Keratinocyte (primary cell): ENCODE results near the gene OGDH. TPM values are rescaled to one million over a fixed set of nuclear protein-coding genes. Genes with fewer than 3 reads are reported as not detected.

ENCODE experiments used
- DNase-seq: peaks from one replicate; pipeline ENCODE4 v3.0.0-alpha.2; 2011; ENCODE audit warnings: low read depth, missing footprints, low spot score
- FAIRE-seq: peaks from 2 replicates; lab custom pipeline; 2011; peaks lifted over from hg19 to GRCh38; lab: Jason Lieb, UNC
- H2AFZ ChIP-seq: 2 replicates; pipeline ENCODE4 v1.6.0; 2012; ENCODE audit warnings: low read length, control low read depth, inconsistent platforms; ENCODE audit not compliant: control insufficient read depth
- H3K27ac ChIP-seq: 2 replicates; pipeline ENCODE4 v1.5.1; 2011; ENCODE audit warnings: low read length; ENCODE audit not compliant: control insufficient read depth, insufficient read depth
- H3K27me3 ChIP-seq: 3 replicates; pipeline ENCODE4 v1.6.0; 2011; ENCODE audit warnings: low read length; ENCODE audit not compliant: control insufficient read depth, insufficient read depth; ENCODE audit errors: extremely low read depth
- H3K36me3 ChIP-seq, 2 experiments: 2 replicates in 1 of 2; 3 replicates in 1 of 2; pipeline ENCODE4 v1.5.1; 2011; ENCODE audit warnings: low read length in 2 of 2, mild to moderate bottlenecking in 1 of 2; ENCODE audit not compliant: control insufficient read depth in 2 of 2, insufficient read depth in 2 of 2; ENCODE audit errors: extremely low read depth in 1 of 2
- H3K4me1 ChIP-seq: 3 replicates; pipeline ENCODE4 v1.5.1; 2011; ENCODE audit warnings: low read length; ENCODE audit not compliant: control insufficient read depth, insufficient read depth; ENCODE audit errors: extremely low read depth
- H3K4me2 ChIP-seq: 3 replicates; pipeline ENCODE4 v1.6.0; 2011; ENCODE audit warnings: low read depth, low read length; ENCODE audit not compliant: control insufficient read depth, insufficient read depth; ENCODE audit errors: extremely low read depth
- H3K4me3 ChIP-seq, 3 experiments: fragments of 200-600 bp in 1 of 3; sonication (generic) in 1 of 3; 2 replicates in 2 of 3; 3 replicates in 1 of 3; pipeline ENCODE4 v1.5.1; 2011 to 2016; ENCODE audit warnings: low read length in 3 of 3, mild to moderate bottlenecking in 3 of 3, control low read depth in 2 of 3, inconsistent platforms in 1 of 3, low read depth in 1 of 3, mixed read lengths in 1 of 3, mixed run types in 1 of 3, moderate library complexity in 1 of 3; ENCODE audit not compliant: control insufficient read depth in 2 of 3, insufficient read depth in 2 of 3; ENCODE audit errors: extremely low read depth in 1 of 3
- H3K79me2 ChIP-seq: 2 replicates; pipeline ENCODE4 v1.6.0; 2012; ENCODE audit warnings: low read length; ENCODE audit not compliant: control insufficient read depth, insufficient read depth
- H3K9ac ChIP-seq: 3 replicates; pipeline ENCODE4 v1.6.0; 2011; ENCODE audit warnings: low read length; ENCODE audit not compliant: control insufficient read depth, insufficient read depth; ENCODE audit errors: extremely low read depth
- H3K9me1 ChIP-seq: 3 replicates; pipeline ENCODE4 v1.6.0; 2011; ENCODE audit warnings: low read length; ENCODE audit not compliant: control insufficient read depth, insufficient read depth; ENCODE audit errors: extremely low read depth
- H3K9me3 ChIP-seq: 2 replicates; pipeline ENCODE4 v1.5.1; 2012; ENCODE audit warnings: low read depth, low read length; ENCODE audit not compliant: control insufficient read depth
- H4K20me1 ChIP-seq: 3 replicates; pipeline ENCODE4 v1.6.0; 2011; ENCODE audit warnings: low read length; ENCODE audit not compliant: control insufficient read depth, insufficient read depth; ENCODE audit errors: extremely low read depth
- EZH2 ChIP-seq: IDR thresholded peaks from one replicate; pipeline ENCODE4 v1.6.1; 2012; ENCODE audit warnings: inconsistent platforms, mild to moderate bottlenecking, low read length, moderate library complexity
- dilution Hi-C: fragments of 300-500 bp; cut with MboI; formaldehyde crosslinking; loops from one replicate; pipeline ENCODE4 v1.7.0; 2020; ENCODE audit warnings: low sequenced_read_pairs; ENCODE audit not compliant: extremely low pct_ligation_motif_present
- polyA plus RNA-seq, 5 experiments: library from polyadenylated mRNA; depleted of rRNA in 3 of 5; stranded (reverse) in 3 of 5; stranded (forward) in 1 of 5; unstranded in 1 of 5; fragments of >200 nt; gene quantifications; 1 replicate in 1 of 5; 2 replicates in 3 of 5; 3 replicates in 1 of 5; pipeline versions ENCODE4 v1.2.1 to v1.2.3, GENCODE V29; 2011 to 2012; ENCODE audit warnings: missing spikeins in 2 of 5, low read depth in 1 of 5, low replicate concordance in 1 of 5
- TF ChIP-seq, protein P1 (sequence below), 3 experiments: IDR thresholded peaks in 1 of 3; conservative IDR thresholded peaks in 1 of 3; optimal IDR thresholded peaks in 1 of 3; 2 replicates in 2 of 3; 3 replicates in 1 of 3; pipeline versions ENCODE3 to v1.5.1; 2011; ENCODE audit warnings: low read length in 3 of 3, mild to moderate bottlenecking in 3 of 3, moderate library complexity in 2 of 3, control low read depth in 1 of 3, inconsistent platforms in 1 of 3; ENCODE audit not compliant: insufficient read depth in 2 of 3; ENCODE audit errors: extremely low read depth in 1 of 3

Gene OGDH
- polyA plus RNA-seq, 1 donor (not counting 4 experiments of a cell fraction or from before 2014, with no cell fraction given) = 46.4 TPM

- Histone ChIP-seq H3K4me3 (no peak overlapping the region), H3K9me3 (no peaks in the 10 kb centered on the region), H3K9ac (no peak overlapping the region), H4K20me1 (no peaks in the 10 kb centered on the region), H3K9me1 (no peaks in the 10 kb centered on the region), H2AFZ (no peak overlapping the region), H3K4me2 (no peak overlapping the region), H3K27ac (no peak overlapping the region), H3K79me2 (no peaks in the 10 kb centered on the region), H3K27me3 (no peaks in the 10 kb centered on the region), H3K36me3 (peaks cover 32 to 38% of the 10 kb centered on the region in 2 experiments), H3K4me1 (no peaks in the 10 kb centered on the region)
- dilution Hi-C loops = no loop called here
- FAIRE-seq (no peak), DNase-seq (no peak)
- TF ChIP-seq, protein P1, sequence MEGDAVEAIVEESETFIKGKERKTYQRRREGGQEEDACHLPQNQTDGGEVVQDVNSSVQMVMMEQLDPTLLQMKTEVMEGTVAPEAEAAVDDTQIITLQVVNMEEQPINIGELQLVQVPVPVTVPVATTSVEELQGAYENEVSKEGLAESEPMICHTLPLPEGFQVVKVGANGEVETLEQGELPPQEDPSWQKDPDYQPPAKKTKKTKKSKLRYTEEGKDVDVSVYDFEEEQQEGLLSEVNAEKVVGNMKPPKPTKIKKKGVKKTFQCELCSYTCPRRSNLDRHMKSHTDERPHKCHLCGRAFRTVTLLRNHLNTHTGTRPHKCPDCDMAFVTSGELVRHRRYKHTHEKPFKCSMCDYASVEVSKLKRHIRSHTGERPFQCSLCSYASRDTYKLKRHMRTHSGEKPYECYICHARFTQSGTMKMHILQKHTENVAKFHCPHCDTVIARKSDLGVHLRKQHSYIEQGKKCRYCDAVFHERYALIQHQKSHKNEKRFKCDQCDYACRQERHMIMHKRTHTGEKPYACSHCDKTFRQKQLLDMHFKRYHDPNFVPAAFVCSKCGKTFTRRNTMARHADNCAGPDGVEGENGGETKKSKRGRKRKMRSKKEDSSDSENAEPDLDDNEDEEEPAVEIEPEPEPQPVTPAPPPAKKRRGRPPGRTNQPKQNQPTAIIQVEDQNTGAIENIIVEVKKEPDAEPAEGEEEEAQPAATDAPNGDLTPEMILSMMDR (optimal IDR thresholded peaks at IDR 0.05 in 1 of 3, IDR thresholded peaks at IDR 0.05 in 1 of 3, conservative IDR thresholded peaks at IDR 0.05 in 1 of 3; ENCODE audit: extremely low read depth in 1 of 3, insufficient read depth in 2 of 3, low read length in 3 of 3) = no peak
Measured at GRCh38 chr7:44650242-44650641, 43.8 kb downstream of the OGDH start.

DNA sequence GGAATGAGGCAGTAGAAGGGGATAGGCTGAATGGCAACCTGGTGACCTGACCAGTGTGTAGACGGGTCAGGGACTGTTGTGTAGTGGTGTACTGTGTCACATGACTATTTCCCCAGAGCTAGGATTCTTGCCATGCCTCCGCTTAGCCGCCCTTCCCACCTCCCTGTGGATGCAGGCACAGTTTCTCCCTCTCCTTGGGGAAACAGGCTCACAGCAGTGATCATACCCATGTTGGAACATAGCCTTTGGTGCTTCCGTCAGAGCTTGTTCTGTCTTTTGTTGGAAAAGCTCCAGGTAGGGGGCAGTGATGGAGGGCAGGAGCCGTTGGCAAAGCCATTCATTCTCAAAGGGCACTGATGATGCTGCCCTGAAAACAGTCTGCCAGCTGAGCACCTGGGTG, 44.3 kb downstream of the OGDH start:
- Histone ChIP-seq H3K4me3 (no peak overlapping the region), H3K9me1 (no peaks in the 10 kb centered on the region), H3K27me3 (no peaks in the 10 kb centered on the region), H3K9ac (no peak overlapping the region), H2AFZ (no peak overlapping the region), H3K27ac (no peak overlapping the region), H4K20me1 (no peaks in the 10 kb centered on the region), H3K36me3 (peaks cover 31 to 34% of the 10 kb centered on the region in 2 experiments), H3K4me2 (no peak overlapping the region), H3K9me3 (no peaks in the 10 kb centered on the region), H3K79me2 (no peaks in the 10 kb centered on the region), H3K4me1 (no peaks in the 10 kb centered on the region)
- dilution Hi-C loops = no loop called here
- DNase-seq (no peak), FAIRE-seq (no peak)
- no peak for TF ChIP-seq EZH2
- TF ChIP-seq, protein P1 (optimal IDR thresholded peaks at IDR 0.05 in 1 of 3, IDR thresholded peaks at IDR 0.05 in 1 of 3, conservative IDR thresholded peaks at IDR 0.05 in 1 of 3; ENCODE audit: extremely low read depth in 1 of 3, insufficient read depth in 2 of 3, low read length in 3 of 3) = no peak
